Measurements from ENCODE around the gene ZNF462.

- no peak for TF ChIP-seq USF2 (IDR thresholded peaks at IDR 0.05)
- no peak for TF ChIP-seq REST (IDR thresholded peaks at IDR 0.05)
- no peak for TF ChIP-seq CTCF (IDR thresholded peaks at IDR 0.05)
- no peak for TF ChIP-seq SREBF2 (IDR thresholded peaks at IDR 0.05)
- no peak for TF ChIP-seq RAD21 (conservative IDR thresholded peaks at IDR 0.05 in 1 of 2, IDR thresholded peaks at IDR 0.05 in 1 of 2)
- no peak for TF ChIP-seq FOXS1 (CRISPR knock-in tag; IDR thresholded peaks at IDR 0.05)
- TF ChIP-seq JUN (IDR thresholded peaks at IDR 0.05), result no peak
- no peak for TF ChIP-seq RNF2 (IDR thresholded peaks at IDR 0.05; ENCODE audit: borderline replicate concordance, low read depth)
- no peak for TF ChIP-seq EP300 (IDR thresholded peaks at IDR 0.05)
- TF ChIP-seq FOSL2 (IDR thresholded peaks at IDR 0.05), result no peak
- no peak for TF ChIP-seq FOSL2 (CRISPR knock-in tag; IDR thresholded peaks at IDR 0.05)
- no peak for TF ChIP-seq RCOR1 (IDR thresholded peaks at IDR 0.05; ENCODE audit: low read depth, low read length)
These were observed 96.1 kb downstream of the ZNF462 start for GRCh38 chr9:106958955-106959657.
